Measurements from ENCODE around the gene LYPLA2. TPM values are rescaled to one million over a fixed set of nuclear protein-coding genes. Genes with fewer than 3 reads are reported as not detected.

Gene LYPLA2
- total and polyA plus RNA-seq, 2 of the 8 experiments (the other 6 are each of a cell fraction or from before 2014, with no cell fraction given): 138 to 211 TPM

DNA sequence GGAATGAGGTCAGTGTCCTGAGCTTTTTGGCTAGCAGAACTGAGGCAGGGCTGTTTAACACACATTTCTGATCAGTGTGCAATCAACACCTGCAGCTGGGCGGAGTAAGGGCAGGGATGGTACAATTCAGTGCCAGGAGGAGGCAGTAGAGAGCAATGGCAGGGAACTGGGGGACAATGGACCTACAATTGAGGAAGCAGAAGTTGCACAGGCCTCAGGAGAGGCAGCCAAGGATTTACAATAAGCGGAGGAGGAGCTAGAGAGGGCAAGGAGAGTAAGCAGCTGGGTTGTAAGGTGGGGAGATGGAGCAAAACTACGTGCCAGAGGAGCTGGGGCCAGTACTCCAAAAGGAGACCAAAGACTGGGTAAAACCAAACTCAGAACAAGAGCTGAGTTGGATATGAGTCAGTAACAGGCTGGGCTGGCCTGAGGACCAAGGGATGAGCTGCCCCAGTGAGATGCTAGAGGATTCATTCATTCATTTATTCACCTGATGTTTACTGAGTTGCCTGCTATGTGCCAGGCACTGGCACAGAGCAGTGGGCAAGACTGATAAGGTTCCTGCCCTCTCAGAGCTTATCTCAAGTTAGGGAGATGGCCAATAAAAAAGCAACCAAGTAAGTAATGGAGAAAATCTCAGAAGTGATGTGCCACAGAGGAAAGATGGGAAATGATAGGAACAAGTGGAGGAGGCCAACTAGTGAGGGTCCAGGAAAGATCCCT, 20.0 kb downstream of the LYPLA2 start:
- FAIRE-seq: peak; percentile 90
- POLR2A ChIA-PET (ENCODE audit: partially characterized antibody): interaction anchor here (0.8 to 1.8 kb wide), 6 partner anchors 10 to 23 kb away, joined by 3 to 8 read pairs (median 5); partner anchors contain the start of genes GALE and HMGCL
- TF ChIP-seq BACH1 (IDR thresholded peaks at IDR 0.05; ENCODE audit: low read length) (no peak), SP2 (IDR thresholded peaks at IDR 0.05; ENCODE audit: low read length) (no peak), HDAC2 (IDR thresholded peaks at IDR 0.05; ENCODE audit: borderline replicate concordance in 1 of 2, low read depth in 2 of 2, low read length in 2 of 2) (no peak), RAD21 (IDR thresholded peaks at IDR 0.05 in 1 of 2, conservative IDR thresholded peaks at IDR 0.05 in 1 of 2; ENCODE audit: low read depth in 2 of 2, low read length in 2 of 2) (peak; percentile 68 to 76), JUND (IDR thresholded peaks at IDR 0.05; ENCODE audit: low read length) (no peak), GABPA (IDR thresholded peaks at IDR 0.05; ENCODE audit: borderline replicate concordance, insufficient read depth, low read length) (no peak), SIRT6 (IDR thresholded peaks at IDR 0.05; ENCODE audit: low read length) (no peak)
- TF ChIP-seq, protein P1, sequence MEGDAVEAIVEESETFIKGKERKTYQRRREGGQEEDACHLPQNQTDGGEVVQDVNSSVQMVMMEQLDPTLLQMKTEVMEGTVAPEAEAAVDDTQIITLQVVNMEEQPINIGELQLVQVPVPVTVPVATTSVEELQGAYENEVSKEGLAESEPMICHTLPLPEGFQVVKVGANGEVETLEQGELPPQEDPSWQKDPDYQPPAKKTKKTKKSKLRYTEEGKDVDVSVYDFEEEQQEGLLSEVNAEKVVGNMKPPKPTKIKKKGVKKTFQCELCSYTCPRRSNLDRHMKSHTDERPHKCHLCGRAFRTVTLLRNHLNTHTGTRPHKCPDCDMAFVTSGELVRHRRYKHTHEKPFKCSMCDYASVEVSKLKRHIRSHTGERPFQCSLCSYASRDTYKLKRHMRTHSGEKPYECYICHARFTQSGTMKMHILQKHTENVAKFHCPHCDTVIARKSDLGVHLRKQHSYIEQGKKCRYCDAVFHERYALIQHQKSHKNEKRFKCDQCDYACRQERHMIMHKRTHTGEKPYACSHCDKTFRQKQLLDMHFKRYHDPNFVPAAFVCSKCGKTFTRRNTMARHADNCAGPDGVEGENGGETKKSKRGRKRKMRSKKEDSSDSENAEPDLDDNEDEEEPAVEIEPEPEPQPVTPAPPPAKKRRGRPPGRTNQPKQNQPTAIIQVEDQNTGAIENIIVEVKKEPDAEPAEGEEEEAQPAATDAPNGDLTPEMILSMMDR (IDR thresholded peaks at IDR 0.05; ENCODE audit: control extremely low read depth in 1 of 3, insufficient read depth in 1 of 3, low read depth in 1 of 3, low read length in 3 of 3): peak; percentile 88 to 97 (median 90)

More for the DNA sequence above, 20.0 kb downstream of the LYPLA2 start:
- Histone ChIP-seq H2BK20ac (ENCODE audit: low read length) (no peak overlapping the region), H3K79me2 (ENCODE audit: control insufficient read depth in 1 of 2, insufficient read depth in 2 of 2, low read length in 2 of 2) (no peaks in the 10 kb centered on the region), H3K27me3 (replicated peaks in 1 of 4; ENCODE audit: control insufficient read depth in 3 of 4, extremely low read depth in 1 of 4, insufficient read depth in 3 of 4, low read length in 3 of 4) (no peaks in the 10 kb centered on the region), H3K27ac (ENCODE audit: low read depth, low read length) (no peak overlapping the region), H3K4me2 (ENCODE audit: insufficient read depth in 1 of 2, low read depth in 2 of 2, low read length in 2 of 2) (no peak overlapping the region), H3K14ac (ENCODE audit: insufficient read length) (no peak overlapping the region), H3K36me3 (ENCODE audit: control insufficient read depth in 2 of 4, insufficient read depth in 4 of 4, low read length in 3 of 4) (peaks cover 0 to 5% (median 1%) of the 10 kb centered on the region in 4 experiments; a peak in 3 of 8 replicates), H4K20me1 (replicated peaks in 1 of 2; ENCODE audit: control insufficient read depth in 1 of 2, insufficient read depth in 2 of 2, low read length in 2 of 2) (no peaks in the 10 kb centered on the region), H2BK120ac (replicated peaks; ENCODE audit: low read depth, low read length) (no peak overlapping the region), H2AK5ac (ENCODE audit: low read depth, low read length) (no peak overlapping the region), H3K9ac (replicated peaks in 1 of 4; ENCODE audit: extremely low read depth in 1 of 4, low read depth in 3 of 4, low read length in 3 of 4) (no peak overlapping the region), H3K56ac (replicated peaks; ENCODE audit: insufficient read length, low read depth, low read length) (no peak overlapping the region), H3K23me2 (ENCODE audit: low read depth, low read length) (no peaks in the 10 kb centered on the region), H2BK12ac (ENCODE audit: low read depth, low read length) (no peak overlapping the region), H3K23ac (ENCODE audit: insufficient read length) (no peak overlapping the region), H4K8ac (ENCODE audit: extremely low read depth, insufficient read depth, low read length) (no peak overlapping the region), H3K4me1 (replicated peaks in 1 of 4; ENCODE audit: control insufficient read depth in 3 of 4, insufficient read depth in 4 of 4, low read length in 3 of 4) (peaks cover 0 to 1% (median 0%) of the 10 kb centered on the region in 4 experiments; a peak in 2 of 7 replicates), H4K5ac (ENCODE audit: insufficient read length, low read depth, low read length) (no peak overlapping the region), H3K9me3 (ENCODE audit: insufficient read depth in 2 of 2, low read depth in 1 of 2, low read length in 1 of 2) (no peaks in the 10 kb centered on the region), H2BK5ac (ENCODE audit: low read depth, low read length) (no peak overlapping the region), H3K79me1 (ENCODE audit: low read depth, low read length) (no peaks in the 10 kb centered on the region), H2BK15ac (ENCODE audit: low read length) (no peak overlapping the region; the same call in 1 of the 2 replicates), H3K4ac (replicated peaks; ENCODE audit: insufficient read length, low read depth, low read length) (no peak overlapping the region), H4K91ac (replicated peaks; ENCODE audit: insufficient read length, low read length) (no peak overlapping the region), H2AFZ (ENCODE audit: low read length) (no peak overlapping the region), H3K18ac (ENCODE audit: extremely low read depth, low read length) (no peak overlapping the region), H3K4me3 (ENCODE audit: extremely low read depth in 1 of 4, insufficient read depth in 2 of 4, low read depth in 3 of 4, low read length in 4 of 4) (no peak overlapping the region)
- 53% methylated on average over 3 of the region's 3 CpGs; no CpG with 5 or more reads in 1 of the 2 experiments for WGBS, 2 experiments (ENCODE audit: extremely low coverage in 1 of 2, insufficient coverage in 1 of 2, insufficient read length in 1 of 2, insufficient replicate concordance in 2 of 2, low coverage in 1 of 2, low lambda C conversion rate in 2 of 2, missing lambda C conversion rate in 1 of 2)
- CTCF ChIA-PET (ENCODE audit: partially characterized antibody): interaction anchor here (0.6 to 6.5 kb wide), 42 partner anchors 7 to 580 kb away, joined by 3 to 99 read pairs (median 5); partner anchors contain the start of genes FUCA1, GALE, HMGCL and LYPLA2
- DNase-seq (ENCODE audit: low read depth in 1 of 2, low spot score in 2 of 2): peak in 1 of 2 experiments; percentile 88

Measured in H1 (cell line).